ENCODE results near the gene WDR33.
"Not testable (repeated sequence)": the region's sequence is repeated elsewhere in the genome, so short reads cannot be mapped to it uniquely, and the experiment has no call there.

WDR33 gene

DNA sequence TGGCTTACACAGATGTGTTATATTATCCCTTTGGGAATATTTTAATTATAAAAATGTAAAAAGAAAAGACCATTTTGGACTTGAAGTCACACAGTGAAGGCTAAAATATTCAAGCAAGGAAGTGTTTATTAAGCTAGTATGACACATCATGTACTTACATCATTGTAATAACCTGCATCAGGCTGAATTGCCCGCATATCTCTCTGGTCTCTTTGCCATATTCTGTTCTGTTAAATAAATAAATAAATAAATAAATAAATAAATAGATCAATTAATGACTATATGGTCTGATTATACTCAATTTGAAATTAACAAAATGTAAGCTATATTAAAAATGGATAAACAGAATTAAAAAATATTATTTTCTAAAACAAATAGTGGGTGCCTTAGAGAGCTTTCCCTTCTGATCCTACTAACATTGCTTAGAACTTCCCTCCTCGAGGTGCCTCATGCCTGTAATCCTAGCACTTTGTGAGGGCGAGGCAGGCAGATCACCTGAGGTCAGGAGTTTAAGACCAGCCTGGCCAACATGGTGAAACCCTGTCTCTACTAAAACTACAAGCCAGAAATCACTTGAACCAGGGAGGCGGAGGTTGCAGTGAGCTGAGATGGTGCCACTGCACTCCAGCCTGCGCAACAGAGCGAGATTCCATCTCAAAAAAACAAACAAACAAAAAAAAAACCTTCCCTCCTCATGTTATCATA, 42.0 kb downstream of the WDR33 start:
- no CpG with 5 or more reads among the region's 6 CpGs for WGBS (ENCODE audit: insufficient coverage, insufficient read length)
- H3K27me3 ChIP-seq (ENCODE audit: control insufficient read depth, insufficient read depth, low read length): no peaks in the 10 kb centered on the region
- H3K36me3 ChIP-seq (ENCODE audit: control insufficient read depth, insufficient read depth, low read length): peaks cover 10% of the 10 kb centered on the region; the same call in 1 of the 2 replicates
- DNase-seq (ENCODE audit: low read depth, low spot score): no peak
- H3K4me1 ChIP-seq (ENCODE audit: control insufficient read depth, insufficient read depth, low read length): no peaks in the 10 kb centered on the region
- H3K4me3 ChIP-seq (ENCODE audit: low read length): no peak overlapping the region
- no peaks in the 10 kb centered on the region for H3K9me3 ChIP-seq (ENCODE audit: control insufficient read depth, insufficient read depth, low read length)
- H3K27ac ChIP-seq (ENCODE audit: low read length): no peak overlapping the region

DNA sequence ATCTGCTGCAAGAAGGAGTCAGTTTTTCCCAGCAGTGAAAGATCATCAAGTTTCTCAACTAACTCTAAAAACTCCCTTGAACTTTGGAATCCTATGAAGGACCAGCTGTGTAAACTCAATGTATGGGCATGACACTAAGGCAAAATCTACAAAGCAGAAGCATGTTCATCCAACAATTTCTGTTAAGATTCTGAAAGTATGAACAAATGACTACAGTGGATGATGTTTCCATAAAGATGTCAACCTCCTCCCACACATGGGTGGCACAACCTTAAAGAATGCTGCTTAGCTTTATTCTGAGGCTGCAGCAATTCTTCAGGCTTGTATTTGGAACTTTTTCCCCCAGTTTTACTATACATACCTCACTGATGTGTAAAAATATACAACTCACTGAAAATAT, 47.2 kb downstream of the WDR33 start:
- Histone ChIP-seq H3K27me3 (ENCODE audit: control insufficient read depth, insufficient read depth, low read length) (no peaks in the 10 kb centered on the region), H3K4me1 (ENCODE audit: control insufficient read depth, insufficient read depth, low read length) (no peaks in the 10 kb centered on the region), H3K36me3 (ENCODE audit: control insufficient read depth, insufficient read depth, low read length) (peaks cover 15% of the 10 kb centered on the region; the same call in 1 of the 2 replicates), H3K4me3 (ENCODE audit: low read length) (no peak overlapping the region), H3K9me3 (ENCODE audit: control insufficient read depth, insufficient read depth, low read length) (no peaks in the 10 kb centered on the region), H3K27ac (ENCODE audit: low read length) (no peak overlapping the region)
- no peak for DNase-seq (ENCODE audit: low read depth, low spot score)

DNA sequence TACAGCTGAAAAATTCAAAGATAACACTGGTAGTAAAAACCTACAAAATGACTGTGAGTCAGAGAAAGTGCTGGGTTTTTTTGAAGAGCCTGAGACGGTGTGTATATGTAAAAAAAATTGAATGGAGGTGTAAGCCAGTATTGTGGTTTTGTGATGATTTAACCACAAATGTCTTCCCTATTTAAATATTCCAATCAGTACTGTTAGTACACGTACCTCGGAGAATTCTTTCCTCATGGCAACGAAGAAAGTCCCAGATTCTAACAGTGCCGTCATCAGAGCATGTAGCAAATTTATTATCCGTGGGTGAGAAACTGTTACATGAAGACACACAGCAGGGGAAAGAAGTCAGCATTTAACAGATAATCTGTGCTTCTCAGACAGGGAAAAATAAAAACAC, 48.1 kb downstream of the WDR33 start:
- 100% methylated on average over 1 of the region's 6 CpGs for WGBS (ENCODE audit: insufficient coverage, insufficient read length)
- H3K36me3 ChIP-seq (ENCODE audit: control insufficient read depth, insufficient read depth, low read length): peaks cover 15% of the 10 kb centered on the region; the same call in 1 of the 2 replicates

GRCh38 chr2:127762441-127762840, 48.5 kb downstream of the WDR33 start:
- no peaks in the 10 kb centered on the region for H3K4me1 ChIP-seq (ENCODE audit: control insufficient read depth, insufficient read depth, low read length)
- peaks cover 15% of the 10 kb centered on the region; the same call in 1 of the 2 replicates for H3K36me3 ChIP-seq (ENCODE audit: control insufficient read depth, insufficient read depth, low read length)
- no CpG with 5 or more reads among the region's 6 CpGs for WGBS (ENCODE audit: insufficient coverage, insufficient read length)
- no peak for DNase-seq (ENCODE audit: low read depth, low spot score)
- H3K27ac ChIP-seq (ENCODE audit: low read length): no peak overlapping the region
- H3K9me3 ChIP-seq (ENCODE audit: control insufficient read depth, insufficient read depth, low read length): no peaks in the 10 kb centered on the region
- no peaks in the 10 kb centered on the region for H3K27me3 ChIP-seq (ENCODE audit: control insufficient read depth, insufficient read depth, low read length)
- no peak overlapping the region for H3K4me3 ChIP-seq (ENCODE audit: low read length)

More for the DNA sequence above, 48.1 kb downstream of the WDR33 start:
- no peak overlapping the region for H3K4me3 ChIP-seq (ENCODE audit: low read length)
- H3K9me3 ChIP-seq (ENCODE audit: control insufficient read depth, insufficient read depth, low read length): no peaks in the 10 kb centered on the region
- no peak overlapping the region for H3K27ac ChIP-seq (ENCODE audit: low read length)
- H3K27me3 ChIP-seq (ENCODE audit: control insufficient read depth, insufficient read depth, low read length): no peaks in the 10 kb centered on the region
- no peak for DNase-seq (ENCODE audit: low read depth, low spot score)
- no peaks in the 10 kb centered on the region for H3K4me1 ChIP-seq (ENCODE audit: control insufficient read depth, insufficient read depth, low read length)

DNA sequence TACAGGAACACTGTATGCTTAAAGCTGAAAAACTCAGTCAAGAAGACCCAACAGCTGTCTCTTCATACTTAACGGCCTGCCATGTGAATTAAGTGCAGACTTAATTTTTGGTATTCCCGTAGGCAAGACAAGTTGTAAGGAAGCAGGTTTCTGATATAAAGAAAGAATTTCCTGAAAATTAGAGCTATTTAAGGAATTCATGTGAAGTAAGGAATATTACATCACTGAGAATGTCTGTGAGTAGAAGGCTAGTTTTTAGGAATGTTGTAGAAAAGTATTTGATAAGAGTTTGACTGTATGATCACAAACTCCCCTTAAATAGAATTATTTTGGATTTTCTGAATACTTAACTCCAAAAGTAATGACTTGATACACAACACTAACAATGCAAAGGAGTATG, 51.0 kb downstream of the WDR33 start:
- DNase-seq (ENCODE audit: low read depth, low spot score): no peak
- Histone ChIP-seq H3K27ac (ENCODE audit: low read length) (no peak overlapping the region), H3K27me3 (ENCODE audit: control insufficient read depth, insufficient read depth, low read length) (no peaks in the 10 kb centered on the region), H3K36me3 (ENCODE audit: control insufficient read depth, insufficient read depth, low read length) (peaks cover 11% of the 10 kb centered on the region; the same call in 1 of the 2 replicates), H3K4me1 (ENCODE audit: control insufficient read depth, insufficient read depth, low read length) (no peaks in the 10 kb centered on the region), H3K4me3 (ENCODE audit: low read length) (no peak overlapping the region), H3K9me3 (ENCODE audit: control insufficient read depth, insufficient read depth, low read length) (no peaks in the 10 kb centered on the region)
- no CpG with 5 or more reads among the region's 2 CpGs for WGBS (ENCODE audit: insufficient coverage, insufficient read length)

DNA sequence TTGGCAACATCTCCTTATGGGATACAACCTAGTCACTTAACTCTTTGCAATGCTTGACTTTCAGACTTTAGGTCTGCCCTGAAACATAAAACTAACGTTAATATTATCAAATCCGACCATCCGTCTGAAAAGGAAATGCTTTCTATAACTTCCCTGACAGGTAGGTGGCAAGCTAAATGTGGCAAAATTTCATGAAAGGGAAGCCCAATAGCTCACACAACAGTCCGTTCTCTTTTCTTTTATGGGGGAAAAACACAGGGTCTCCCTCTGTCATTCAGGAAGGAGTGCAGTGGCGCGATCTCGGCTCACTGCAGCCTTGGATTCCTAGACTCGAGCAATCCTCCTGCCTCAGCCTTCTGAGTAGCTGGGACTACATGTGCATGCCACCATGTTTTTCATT, 56.8 kb downstream of the WDR33 start:
- no peak for DNase-seq (ENCODE audit: low read depth, low spot score)
- H3K4me1 ChIP-seq (ENCODE audit: control insufficient read depth, insufficient read depth, low read length): no peaks in the 10 kb centered on the region
- H3K36me3 ChIP-seq (ENCODE audit: control insufficient read depth, insufficient read depth, low read length): peaks cover 3% of the 10 kb centered on the region
- no peak overlapping the region for H3K27ac ChIP-seq (ENCODE audit: low read length)
- H3K4me3 ChIP-seq (ENCODE audit: low read length): no peak overlapping the region
- WGBS (ENCODE audit: insufficient coverage, insufficient read length): no CpG with 5 or more reads among the region's 8 CpGs
- H3K27me3 ChIP-seq (ENCODE audit: control insufficient read depth, insufficient read depth, low read length): no peaks in the 10 kb centered on the region
- H3K9me3 ChIP-seq (ENCODE audit: control insufficient read depth, insufficient read depth, low read length): no peaks in the 10 kb centered on the region

DNA sequence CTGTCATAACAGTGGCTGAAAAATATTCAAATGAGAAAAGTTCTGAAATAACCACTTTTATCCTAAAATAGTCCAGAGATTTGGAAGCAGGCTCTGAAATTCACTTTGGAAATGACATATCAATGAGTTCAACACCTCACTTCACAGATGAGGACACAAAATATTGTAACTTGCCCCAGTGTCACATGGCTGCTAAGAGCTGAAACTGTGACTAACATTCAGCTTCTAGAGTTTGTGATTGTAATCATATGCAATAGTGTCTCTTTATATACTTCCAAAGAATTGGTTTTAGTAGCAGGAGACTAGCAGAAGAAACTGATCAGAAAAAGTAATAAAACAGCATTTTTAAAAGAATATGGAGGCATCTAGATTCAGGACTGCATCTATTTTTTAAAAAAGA, 57.6 kb downstream of the WDR33 start:
- peaks cover 3% of the 10 kb centered on the region for H3K36me3 ChIP-seq (ENCODE audit: control insufficient read depth, insufficient read depth, low read length)
- DNase-seq (ENCODE audit: low read depth, low spot score): no peak
- no peak overlapping the region for H3K4me3 ChIP-seq (ENCODE audit: low read length)
- no peaks in the 10 kb centered on the region for H3K27me3 ChIP-seq (ENCODE audit: control insufficient read depth, insufficient read depth, low read length)
- no peak overlapping the region for H3K27ac ChIP-seq (ENCODE audit: low read length)
- H3K4me1 ChIP-seq (ENCODE audit: control insufficient read depth, insufficient read depth, low read length): no peaks in the 10 kb centered on the region
- no peaks in the 10 kb centered on the region for H3K9me3 ChIP-seq (ENCODE audit: control insufficient read depth, insufficient read depth, low read length)

DNA sequence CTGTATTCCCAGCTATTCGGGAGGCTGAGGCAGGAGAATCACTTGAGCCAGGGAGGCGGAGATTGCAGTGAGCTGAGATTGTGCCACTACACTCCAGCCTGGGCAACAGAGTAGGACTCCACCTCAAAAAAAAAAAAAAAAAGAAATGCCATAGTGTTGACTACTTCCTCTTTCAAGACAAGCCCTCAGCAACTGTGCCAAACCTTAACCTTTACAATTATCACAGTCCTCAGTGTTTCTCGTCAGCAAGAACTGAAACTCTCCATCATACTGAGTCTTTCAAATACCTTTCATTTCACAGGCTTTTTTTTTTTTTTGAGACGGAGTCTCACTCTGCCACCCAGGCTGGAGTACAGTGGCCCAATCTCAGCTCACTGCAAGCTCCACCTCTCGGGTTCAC, 61.4 kb downstream of the WDR33 start:
- not testable (repeated sequence) for H3K27me3 ChIP-seq (ENCODE audit: control insufficient read depth, insufficient read depth, low read length); H3K4me1 ChIP-seq (ENCODE audit: control insufficient read depth, insufficient read depth, low read length); H3K9me3 ChIP-seq (ENCODE audit: control insufficient read depth, insufficient read depth, low read length); H3K4me3 ChIP-seq (ENCODE audit: low read length); DNase-seq (ENCODE audit: low read depth, low spot score); H3K36me3 ChIP-seq (ENCODE audit: control insufficient read depth, insufficient read depth, low read length); H3K27ac ChIP-seq (ENCODE audit: low read length)
- no CpG with 5 or more reads among the region's 5 CpGs for WGBS (ENCODE audit: insufficient coverage, insufficient read length)

DNA sequence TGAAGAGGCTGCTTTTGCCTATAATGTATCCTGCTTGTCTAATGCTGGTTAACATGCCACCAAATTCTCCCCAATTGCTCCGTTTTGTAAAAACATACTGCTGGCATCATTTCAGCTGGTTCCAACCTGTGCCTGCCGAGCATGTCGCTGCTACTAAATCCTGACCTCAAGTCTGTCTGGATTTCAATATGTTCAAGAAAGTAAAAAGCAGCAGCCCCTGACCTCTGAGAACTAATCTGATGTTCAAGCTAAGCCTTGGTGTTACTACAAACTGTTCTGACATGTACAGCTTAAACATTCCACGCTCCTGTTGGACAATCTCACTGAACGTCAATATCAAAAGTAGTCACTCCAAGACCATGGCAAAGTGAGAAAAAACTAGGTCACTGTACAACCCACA, 63.4 kb downstream of the WDR33 start:
- Histone ChIP-seq H3K27me3 (ENCODE audit: control insufficient read depth, insufficient read depth, low read length) (no peaks in the 10 kb centered on the region), H3K9me3 (ENCODE audit: control insufficient read depth, insufficient read depth, low read length) (no peaks in the 10 kb centered on the region), H3K36me3 (ENCODE audit: control insufficient read depth, insufficient read depth, low read length) (peaks cover 3% of the 10 kb centered on the region), H3K4me3 (ENCODE audit: low read length) (no peak overlapping the region), H3K4me1 (ENCODE audit: control insufficient read depth, insufficient read depth, low read length) (no peaks in the 10 kb centered on the region), H3K27ac (ENCODE audit: low read length) (no peak overlapping the region)
- no CpG with 5 or more reads among the region's 5 CpGs for WGBS (ENCODE audit: insufficient coverage, insufficient read length)
- no peak for DNase-seq (ENCODE audit: low read depth, low spot score)

- Histone ChIP-seq H3K27me3 (ENCODE audit: control insufficient read depth, insufficient read depth, low read length) (no peaks in the 10 kb centered on the region), H3K9me3 (ENCODE audit: control insufficient read depth, insufficient read depth, low read length) (peaks cover 2% of the 10 kb centered on the region)
These were observed 67.4 kb downstream of the WDR33 start for GRCh38 chr2:127743477-127744026.

More at GRCh38 chr2:127743477-127744026, 67.4 kb downstream of the WDR33 start:
- Histone ChIP-seq H3K36me3 (ENCODE audit: control insufficient read depth, insufficient read depth, low read length) (0 out of 2 replicates have a peak, but pooled peaks cover 3% of the 10 kb centered on the region), H3K27ac (ENCODE audit: low read length) (no peak overlapping the region), H3K4me1 (ENCODE audit: control insufficient read depth, insufficient read depth, low read length) (no peaks in the 10 kb centered on the region), H3K4me3 (ENCODE audit: low read length) (no peak overlapping the region)
- no CpG with 5 or more reads among the region's 3 CpGs for WGBS (ENCODE audit: insufficient coverage, insufficient read length)
- DNase-seq (ENCODE audit: low read depth, low spot score): no peak

Measured in iPS DF 6.9 (cell line).